NCI-H526 treated with DMSO at 0.1 percent for 48 hours (cell line): Measurements from ENCODE around the gene SLAIN2.
"Not testable (repeated sequence)": the region's sequence is repeated elsewhere in the genome, so short reads cannot be mapped to it uniquely, and the experiment has no call there.

Experiments
- DNase-seq: peaks from one replicate; lab custom pipeline; 2025; lab: John Stamatoyannopoulos, UW

SLAIN2 gene

DNA sequence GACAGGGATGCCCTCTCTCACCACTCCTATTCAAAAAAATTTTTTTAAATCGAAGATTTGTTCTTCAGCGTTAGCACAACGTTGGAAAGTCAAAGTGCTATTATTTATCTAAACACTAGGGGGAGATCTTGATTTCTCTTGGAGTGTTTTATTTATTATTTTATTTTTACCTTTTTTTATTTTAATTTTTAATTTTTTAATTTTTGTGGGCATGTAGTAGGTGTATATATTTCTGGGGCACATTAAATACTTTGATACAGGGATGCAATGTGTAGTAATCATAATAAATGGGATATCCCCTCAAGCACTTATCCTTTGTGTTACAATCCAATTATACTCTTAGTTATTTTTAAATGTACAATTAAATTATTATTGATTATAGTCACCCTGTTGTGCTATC, 104.4 kb downstream of the SLAIN2 start:
- DNase-seq = no peak

DNA sequence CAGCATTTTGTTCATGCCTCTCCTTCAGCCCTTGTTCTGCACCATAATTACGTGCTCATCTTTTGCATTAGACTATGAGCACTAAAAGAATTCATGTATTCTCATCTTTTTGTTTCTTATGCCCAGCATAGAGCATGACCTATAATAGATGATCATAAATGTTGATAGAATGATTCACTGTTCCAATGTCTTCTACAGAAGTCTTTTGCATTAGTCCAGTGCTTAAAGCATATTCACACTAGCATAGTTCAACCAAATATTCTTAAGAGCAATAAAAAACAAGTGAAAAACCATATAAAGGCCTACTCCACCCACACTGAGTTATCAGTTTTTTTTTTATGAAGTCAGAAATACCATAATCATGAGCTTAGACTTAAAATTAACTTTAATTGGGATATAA, 105.3 kb downstream of the SLAIN2 start:
- no peak for DNase-seq

DNA sequence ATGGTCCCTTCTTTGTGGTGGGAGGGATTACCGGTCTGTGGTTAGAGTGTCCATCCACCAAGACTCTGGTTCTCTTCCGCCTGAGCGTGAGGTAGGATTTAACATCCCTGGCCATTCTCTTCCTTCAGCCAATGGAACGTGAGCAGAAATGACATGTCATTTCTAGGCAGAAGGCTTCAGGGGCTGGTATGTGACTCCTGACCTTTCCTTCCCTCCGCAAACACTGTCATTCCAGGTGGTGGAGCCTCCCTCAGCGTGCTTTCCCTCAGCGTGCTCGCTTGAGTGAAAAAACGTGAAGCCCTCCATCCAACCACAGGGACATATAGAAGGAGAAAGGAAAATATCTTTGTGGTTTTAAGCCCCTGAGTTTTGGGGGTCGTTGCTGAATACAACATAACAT, 107.8 kb downstream of the SLAIN2 start:
- no peak for DNase-seq

DNA sequence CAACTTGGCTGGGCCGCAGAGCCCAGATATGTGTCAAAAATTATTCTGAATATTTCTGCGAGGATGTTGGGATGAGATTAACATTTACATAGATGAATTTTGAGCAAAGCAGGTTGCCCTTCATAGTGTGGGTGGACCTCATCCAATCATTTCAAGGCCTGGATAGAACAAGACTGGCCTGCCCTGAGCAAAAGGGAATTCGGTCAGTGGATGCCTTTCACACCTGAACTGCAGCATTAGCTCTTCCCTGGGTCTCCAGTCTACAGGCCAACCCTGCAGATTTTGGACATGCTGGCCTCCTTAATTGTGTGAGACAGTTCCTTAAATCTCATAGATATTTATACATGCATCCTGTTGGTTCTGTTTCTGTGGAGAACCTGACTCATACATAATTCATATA, 109.4 kb downstream of the SLAIN2 start:
- no peak for DNase-seq

DNA sequence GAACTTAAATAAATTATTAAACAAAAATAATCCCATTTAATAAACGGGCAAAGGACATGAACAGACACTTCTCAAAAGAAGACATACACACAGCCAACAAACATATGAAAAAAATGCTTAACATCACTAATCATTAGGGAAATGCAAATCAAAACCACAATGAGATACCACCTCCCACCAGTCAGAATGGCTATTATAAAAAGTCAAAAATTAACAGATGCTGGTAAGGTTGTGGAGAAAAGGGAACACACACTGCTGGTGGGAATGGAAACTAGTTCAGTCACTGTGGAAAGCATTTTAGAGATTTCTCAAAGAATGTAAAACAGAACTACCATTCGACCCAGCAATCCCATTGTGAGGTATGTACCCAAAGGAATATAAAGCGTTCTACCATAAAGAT, 110.3 kb downstream of the SLAIN2 start:
- DNase-seq = not testable (repeated sequence)

DNA sequence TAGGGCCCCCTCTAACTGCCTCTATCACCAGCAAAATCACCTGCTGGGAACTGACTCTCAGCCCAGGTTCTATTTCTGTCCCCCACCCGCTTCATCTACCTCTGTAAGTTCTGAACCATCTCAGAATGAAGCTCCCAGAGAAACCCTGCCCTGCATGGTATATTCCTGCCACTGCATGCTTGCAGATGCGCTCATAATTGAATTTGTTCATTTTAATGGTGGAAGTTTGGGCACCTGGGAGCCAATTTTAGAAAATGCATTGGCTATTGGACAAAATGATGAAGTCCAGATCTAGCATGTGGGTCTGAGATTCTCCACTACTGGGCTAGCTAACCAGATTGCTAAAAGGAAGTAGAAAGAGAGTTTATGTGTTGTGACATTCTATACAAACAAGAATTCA, 113.3 kb downstream of the SLAIN2 start:
- DNase-seq = no peak

DNA sequence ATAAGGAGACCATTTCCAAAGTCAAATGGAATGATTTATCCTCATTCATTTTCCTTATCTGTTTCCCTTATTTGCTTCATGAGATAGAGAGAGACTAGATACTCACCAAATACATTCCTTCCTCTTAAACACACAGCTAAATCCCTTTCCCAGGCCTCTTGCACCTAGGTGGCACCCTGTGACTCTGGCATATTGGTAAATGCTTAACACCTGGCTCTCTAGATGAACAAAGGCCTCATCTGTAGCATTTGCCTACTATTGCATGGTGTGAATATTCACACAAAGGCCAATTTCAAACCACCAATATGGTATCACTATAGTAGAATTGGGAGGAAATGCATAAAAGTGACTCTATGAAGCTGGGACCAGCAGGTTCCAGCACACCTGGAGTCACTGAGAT, 119.7 kb downstream of the SLAIN2 start:
- DNase-seq = no peak

DNA sequence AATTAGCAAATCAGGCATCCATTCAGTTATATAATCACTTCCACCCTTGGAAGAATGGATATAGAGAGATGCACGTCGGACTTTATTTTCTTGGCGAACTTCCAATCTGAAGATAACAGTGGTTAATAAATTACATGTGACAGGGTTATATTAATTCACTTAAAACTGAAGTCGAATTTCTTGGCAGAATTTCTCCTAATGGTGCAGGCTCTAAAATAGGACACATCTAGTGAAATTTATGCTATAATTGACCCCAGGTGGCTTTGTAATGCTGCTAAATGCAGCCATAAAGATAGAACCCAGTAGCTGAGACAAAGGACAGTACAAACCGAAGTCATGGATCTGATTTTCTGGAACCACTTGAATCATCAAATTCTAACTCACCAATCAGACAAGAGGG, 121.0 kb downstream of the SLAIN2 start:
- no peak for DNase-seq

DNA sequence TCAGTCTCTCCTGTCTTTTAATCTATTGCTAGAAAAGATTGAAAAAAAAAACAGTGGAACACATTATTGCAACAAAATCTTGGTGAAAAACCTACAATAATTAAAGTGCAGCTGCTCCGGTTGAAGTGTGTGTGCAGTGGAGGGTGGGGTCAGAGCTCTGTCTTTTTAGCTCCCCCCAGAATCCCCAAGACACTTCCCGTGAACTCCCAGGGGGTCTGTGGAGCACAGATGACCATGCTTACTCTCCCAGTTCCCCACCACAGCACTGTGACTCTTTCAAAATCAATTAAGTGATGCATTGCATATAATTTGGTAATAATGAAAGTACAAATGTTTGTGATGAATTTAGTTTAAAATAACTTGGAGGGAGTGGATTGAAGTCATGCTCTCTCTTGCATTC, 126.1 kb downstream of the SLAIN2 start:
- no peak for DNase-seq

DNA sequence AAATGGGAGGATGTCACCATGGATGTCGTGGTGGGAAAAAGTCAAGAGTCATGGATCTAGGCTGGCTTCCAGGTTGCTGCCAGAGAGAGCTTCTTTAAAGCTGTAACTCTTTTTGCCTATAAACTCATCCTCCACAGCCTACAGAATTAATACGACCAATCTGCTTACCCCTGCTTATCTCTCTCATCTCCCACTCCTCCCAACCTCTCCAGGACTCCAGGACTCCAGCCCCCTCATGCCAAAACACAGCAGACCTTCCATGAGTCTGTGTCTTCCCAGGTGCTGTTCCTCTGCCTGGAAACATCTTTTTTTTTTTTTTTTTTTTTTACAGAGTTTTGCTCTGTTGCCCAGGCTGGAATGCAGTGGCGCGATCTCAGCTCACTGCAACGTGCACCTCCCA, 126.6 kb downstream of the SLAIN2 start:
- no peak for DNase-seq

DNA sequence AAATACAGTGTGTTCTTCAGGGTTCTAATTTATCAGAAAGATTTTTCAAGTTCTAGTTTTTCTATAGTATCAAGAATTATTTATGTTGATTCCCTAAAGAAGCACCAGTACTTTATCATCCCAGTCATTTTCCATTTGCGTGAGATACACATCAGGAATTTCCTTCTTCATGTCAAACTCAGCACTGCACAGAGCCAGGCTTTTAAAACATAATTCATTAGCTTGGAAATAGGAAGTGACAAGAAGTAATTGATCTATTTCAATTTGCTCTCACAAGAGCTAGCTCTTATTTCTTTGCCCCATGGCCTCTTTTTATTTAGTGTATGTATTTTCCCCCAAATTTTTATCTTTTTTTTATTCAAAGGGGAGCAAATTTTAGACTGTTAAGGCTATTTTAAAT, 128.8 kb downstream of the SLAIN2 start:
- DNase-seq = no peak

DNA sequence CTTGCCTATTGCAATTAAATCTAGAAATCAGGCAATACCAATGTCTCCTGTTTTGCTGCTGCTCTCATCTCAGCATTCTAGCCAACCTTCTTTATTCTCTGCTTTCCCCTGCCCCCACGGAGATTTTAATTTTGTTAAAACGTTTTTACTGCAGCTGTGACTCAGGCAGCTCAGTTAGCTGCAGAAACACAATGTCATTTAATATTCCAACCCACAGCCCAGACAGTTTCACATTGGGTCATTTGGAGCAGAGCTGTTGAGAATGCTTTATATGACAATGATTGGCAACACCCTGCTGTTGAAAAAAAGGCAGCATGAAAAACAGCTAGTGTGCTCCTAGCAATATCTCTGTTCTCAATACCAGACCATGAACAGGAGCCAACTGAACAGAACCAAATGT, 129.2 kb downstream of the SLAIN2 start:
- no peak for DNase-seq

DNA sequence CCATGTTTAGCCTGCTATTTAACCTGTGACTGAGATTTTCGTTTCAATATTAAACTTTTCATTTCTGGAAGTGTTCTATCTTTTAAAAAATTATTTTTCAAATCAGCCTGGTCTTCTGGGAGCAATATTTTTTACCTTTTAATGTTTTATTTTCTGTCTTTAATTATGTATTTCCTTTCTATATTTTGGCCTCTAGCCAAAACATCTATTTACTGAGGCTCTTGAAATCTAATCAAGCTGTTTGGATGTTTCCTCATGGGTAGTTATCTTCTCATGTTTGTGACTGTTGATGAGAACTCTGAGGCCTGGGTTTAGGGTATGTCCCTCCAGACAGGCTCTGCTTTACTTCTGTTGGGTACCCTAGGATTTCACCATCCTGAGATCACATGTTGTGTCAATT, 131.5 kb downstream of the SLAIN2 start:
- no peak for DNase-seq

DNA sequence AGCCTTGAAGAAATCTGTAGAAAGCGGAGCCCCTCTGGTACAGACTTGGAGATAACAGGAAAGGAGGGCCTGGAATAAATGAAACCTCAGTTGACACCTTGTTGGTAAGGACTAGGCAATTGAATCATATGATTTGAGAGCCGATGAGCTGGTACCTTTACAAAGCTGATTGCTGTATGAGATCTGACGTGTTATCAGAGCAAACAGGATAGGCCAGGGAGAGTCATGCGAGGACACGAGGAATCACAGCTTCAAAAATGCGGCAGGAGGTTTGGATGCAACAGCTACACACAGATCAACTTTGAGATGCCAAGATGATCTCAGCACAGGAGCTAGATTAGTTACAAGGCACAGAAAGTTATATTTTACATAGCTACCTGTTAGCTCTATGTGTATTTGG, 134.4 kb downstream of the SLAIN2 start:
- no peak for DNase-seq
